HEK293T (cell line): Measurements from ENCODE around the gene ATG4A.

Experiments used
- CTCF ChIA-PET: fragments of 350-600 bp; formaldehyde crosslinking; extraction: SDS; loops from one replicate; lab custom pipeline; 2021; ENCODE audit warnings: antibody characterized with exemption, inconsistent platforms; lab: Yijun Ruan, JAX
- POLR2A ChIA-PET: fragments of 350-600 bp; formaldehyde crosslinking; extraction: SDS; loops from one replicate; lab custom pipeline; 2020; ENCODE audit warnings: antibody characterized with exemption, inconsistent platforms; lab: Yijun Ruan, JAX
- DNase-seq: peaks from one replicate; pipeline ENCODE4 v3.0.0; 2012; ENCODE audit warnings: mixed read lengths; ENCODE audit errors: extremely low spot score
- ARNT ChIP-seq: fragments of 450-650 bp; IDR thresholded peaks from 2 replicates; pipeline ENCODE4 v1.6.1; 2017; ENCODE audit warnings: mild to moderate bottlenecking
- BHLHE40 ChIP-seq: fragments of 450-650 bp; IDR thresholded peaks from 2 replicates; pipeline ENCODE4 v1.6.1; 2016; ENCODE audit warnings: mild to moderate bottlenecking, moderate library complexity, borderline replicate concordance
- CTBP1 ChIP-seq: fragments of 450-650 bp; IDR thresholded peaks from 2 replicates; pipeline ENCODE4 v1.6.1; 2016; ENCODE audit warnings: borderline replicate concordance
- ELF4 ChIP-seq: fragments of 450-650 bp; IDR thresholded peaks from 2 replicates; pipeline ENCODE4 v1.6.1; 2017; ENCODE audit warnings: antibody characterized with exemption
- FOXA1 ChIP-seq: fragments of 450-650 bp; IDR thresholded peaks from 2 replicates; pipeline ENCODE4 v1.6.1; 2016; ENCODE audit warnings: mild to moderate bottlenecking
- FOXK2 ChIP-seq: fragments of 450-650 bp; IDR thresholded peaks from 2 replicates; pipeline ENCODE4 v1.6.1; 2016; ENCODE audit warnings: mild to moderate bottlenecking
- FOXM1 ChIP-seq: fragments of 450-650 bp; IDR thresholded peaks from 2 replicates; pipeline ENCODE4 v1.6.1; 2017; ENCODE audit warnings: mild to moderate bottlenecking, borderline replicate concordance
- HDGF ChIP-seq: fragments of 450-650 bp; IDR thresholded peaks from 2 replicates; pipeline ENCODE4 v1.6.1; 2017; ENCODE audit warnings: antibody characterized with exemption, borderline replicate concordance
- L3MBTL2 ChIP-seq: fragments of 450-650 bp; conservative IDR thresholded peaks from 2 replicates; pipeline ENCODE4 v1.6.1; 2016; ENCODE audit warnings: mild to moderate bottlenecking
- LEF1 ChIP-seq: fragments of 450-650 bp; IDR thresholded peaks from 2 replicates; pipeline ENCODE4 v1.6.1; 2017; ENCODE audit warnings: mild to moderate bottlenecking, borderline replicate concordance
- NFRKB ChIP-seq: fragments of 450-650 bp; IDR thresholded peaks from 2 replicates; pipeline ENCODE4 v1.6.1; 2016; ENCODE audit warnings: mild to moderate bottlenecking, moderate library complexity
- PKNOX1 ChIP-seq: fragments of 450-650 bp; IDR thresholded peaks from 2 replicates; pipeline ENCODE4 v1.6.1; 2016
- SP1 ChIP-seq: fragments of 450-650 bp; IDR thresholded peaks from 2 replicates; pipeline ENCODE4 v1.6.1; 2017
- SUZ12 ChIP-seq: fragments of 450-650 bp; IDR thresholded peaks from 2 replicates; pipeline ENCODE4 v1.6.1; 2016; ENCODE audit warnings: mild to moderate bottlenecking
- TARDBP ChIP-seq: fragments of 450-650 bp; IDR thresholded peaks from 2 replicates; pipeline ENCODE4 v1.6.1; 2016
- ZNF384 ChIP-seq: fragments of 450-650 bp; IDR thresholded peaks from 2 replicates; pipeline ENCODE4 v1.6.1; 2016

Gene ATG4A

GRCh38 chrX:108138814-108139702 is 47.5 kb downstream of the ATG4A start:
- no peak for TF ChIP-seq TARDBP
- no peak for TF ChIP-seq FOXK2
- TF ChIP-seq LEF1, result no peak
- TF ChIP-seq ZNF384, result no peak
- no peak for TF ChIP-seq FOXM1
- no peak for TF ChIP-seq L3MBTL2
- no peak for TF ChIP-seq SP1
- TF ChIP-seq HDGF, result no peak
- no peak for TF ChIP-seq ELF4
- TF ChIP-seq CTBP1, result no peak
- CTCF ChIA-PET, result interaction anchor here (0.6 to 1.7 kb wide), 6 partner anchors 11 to 39 kb away, joined by 3 to 5 read pairs (median 4); no protein-coding TSS in a partner anchor
- POLR2A ChIA-PET, result interaction anchor here (0.9 kb wide), 1 partner anchor 14 kb away, joined by 3 read pairs; no protein-coding TSS in a partner anchor
- DNase-seq, result peak; percentile 63

GRCh38 chrX:108148524-108148923 is 56.9 kb downstream of the ATG4A start:
- POLR2A ChIA-PET, result no interaction called here
- TF ChIP-seq L3MBTL2 (no peak), FOXM1 (no peak), ZNF384 (no peak), ARNT (no peak)

DNA sequence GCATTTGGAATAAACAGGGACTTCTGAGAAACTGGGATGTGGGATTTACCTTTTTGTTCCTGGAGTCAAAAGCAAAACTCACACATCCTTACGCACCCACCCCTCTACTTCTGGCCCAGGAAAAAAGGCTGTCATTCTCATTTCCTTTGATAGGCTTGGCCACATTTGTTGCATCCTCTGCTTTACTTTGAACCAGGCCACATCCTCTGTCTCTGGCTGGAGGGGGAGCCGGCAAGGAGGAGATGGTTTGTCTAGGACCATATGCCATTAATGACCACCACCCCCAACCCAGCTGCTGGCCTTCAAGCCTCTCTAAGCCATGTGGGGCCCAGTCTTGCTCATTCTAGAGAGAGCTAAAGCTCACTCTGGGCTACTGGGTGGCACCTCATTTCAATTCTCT is 64.5 kb downstream of the ATG4A start:
- TF ChIP-seq FOXA1 (no peak), HDGF (no peak), ELF4 (no peak), ARNT (no peak), FOXK2 (no peak), SP1 (no peak), BHLHE40 (no peak), CTBP1 (no peak), LEF1 (no peak), PKNOX1 (no peak), TARDBP (no peak), FOXM1 (no peak), ZNF384 (no peak), SUZ12 (no peak), L3MBTL2 (no peak)
- ChIA-PET CTCF (no interaction called here), POLR2A (no interaction called here)
- DNase-seq, result no peak

More at GRCh38 chrX:108148524-108148923, 56.9 kb downstream of the ATG4A start:
- CTCF ChIA-PET, result no interaction called here
- DNase-seq, result no peak

GRCh38 chrX:108156934-108157466 is 65.4 kb downstream of the ATG4A start:
- no peak for TF ChIP-seq TARDBP
- no peak for TF ChIP-seq CTBP1
- no peak for TF ChIP-seq SP1
- no peak for TF ChIP-seq NFRKB
- no peak for TF ChIP-seq ARNT

GRCh38 chrX:108157628-108158027 is 66.0 kb downstream of the ATG4A start:
- no peak for TF ChIP-seq HDGF
- TF ChIP-seq L3MBTL2, result no peak
- TF ChIP-seq CTBP1, result no peak
- no peak for TF ChIP-seq ARNT
- TF ChIP-seq BHLHE40, result no peak
- no peak for TF ChIP-seq FOXA1
- TF ChIP-seq PKNOX1, result no peak
- no peak for TF ChIP-seq FOXM1
- no peak for TF ChIP-seq ELF4
- no peak for TF ChIP-seq SP1
- no peak for TF ChIP-seq NFRKB
- no peak for TF ChIP-seq LEF1
- no peak for TF ChIP-seq FOXK2
- no peak for TF ChIP-seq ZNF384
- TF ChIP-seq TARDBP, result no peak
- TF ChIP-seq SUZ12, result no peak
- ChIA-PET CTCF (no interaction called here), POLR2A (no interaction called here)
- DNase-seq, result no peak

More at GRCh38 chrX:108156934-108157466, 65.4 kb downstream of the ATG4A start:
- ChIA-PET POLR2A (no interaction called here), CTCF (no interaction called here)
- DNase-seq, result no peak

DNA sequence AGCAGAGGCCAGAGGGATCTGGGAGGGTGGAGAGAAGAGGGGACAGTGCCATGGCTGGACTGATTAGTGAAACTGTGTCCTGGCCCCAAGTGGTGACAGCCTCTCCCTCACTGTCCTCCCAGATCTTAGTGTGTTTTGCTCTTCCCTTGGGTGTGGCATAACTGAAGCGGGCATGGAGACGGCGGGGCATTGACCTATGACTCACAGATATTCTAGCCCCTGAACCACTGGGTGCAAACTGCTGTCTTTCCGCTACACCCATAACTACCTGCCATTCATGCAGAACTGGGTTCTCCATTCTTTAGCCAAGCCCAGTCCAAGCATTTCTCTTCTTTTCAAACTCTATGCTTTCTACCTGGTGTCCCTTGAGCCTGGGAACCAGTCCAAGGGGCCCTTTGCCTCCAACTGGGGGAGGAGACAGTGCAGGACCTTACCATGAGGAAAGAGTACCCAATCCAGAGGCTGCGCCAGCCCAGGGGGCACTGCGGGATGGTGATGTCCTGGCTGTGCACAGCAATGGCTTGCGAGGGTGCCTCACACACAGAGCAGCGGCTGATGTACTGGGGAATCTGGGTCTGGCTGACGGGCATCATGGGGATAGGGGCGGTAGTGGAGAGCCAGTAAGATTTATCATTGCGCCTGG is 67.6 kb downstream of the ATG4A start:
- DNase-seq, result no peak
- CTCF ChIA-PET, result no interaction called here
- TF ChIP-seq L3MBTL2 (no peak), FOXA1 (no peak), SUZ12 (no peak), SP1 (no peak), LEF1 (no peak), BHLHE40 (no peak), TARDBP (no peak), FOXM1 (no peak), CTBP1 (no peak), ZNF384 (no peak), NFRKB (no peak), HDGF (no peak), ELF4 (no peak), FOXK2 (no peak), ARNT (no peak), PKNOX1 (no peak)
- POLR2A ChIA-PET, result no interaction called here
